Measurements from ENCODE around the gene TMEM179.

Gene TMEM179

DNA sequence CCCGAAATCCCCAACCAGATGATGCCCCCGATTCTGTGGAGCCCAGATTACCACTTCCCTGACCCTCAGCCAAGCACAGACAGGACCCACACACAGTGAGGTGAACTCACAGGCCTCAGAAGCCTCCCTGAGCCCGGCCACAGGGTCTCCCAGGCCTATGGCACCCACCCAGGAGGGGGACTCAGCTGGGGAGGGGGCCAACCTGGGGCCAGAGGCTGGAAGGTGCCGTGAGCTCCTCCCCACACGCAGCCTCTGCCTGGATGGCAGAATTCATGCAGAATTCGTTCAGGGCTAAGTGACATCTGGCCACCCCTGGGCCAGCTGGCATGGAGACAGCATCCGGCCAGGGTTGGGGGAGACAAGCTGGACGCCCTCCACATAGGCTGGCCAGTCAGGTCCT is 11.8 kb downstream of the TMEM179 start:
- TF ChIP-seq, protein P1, sequence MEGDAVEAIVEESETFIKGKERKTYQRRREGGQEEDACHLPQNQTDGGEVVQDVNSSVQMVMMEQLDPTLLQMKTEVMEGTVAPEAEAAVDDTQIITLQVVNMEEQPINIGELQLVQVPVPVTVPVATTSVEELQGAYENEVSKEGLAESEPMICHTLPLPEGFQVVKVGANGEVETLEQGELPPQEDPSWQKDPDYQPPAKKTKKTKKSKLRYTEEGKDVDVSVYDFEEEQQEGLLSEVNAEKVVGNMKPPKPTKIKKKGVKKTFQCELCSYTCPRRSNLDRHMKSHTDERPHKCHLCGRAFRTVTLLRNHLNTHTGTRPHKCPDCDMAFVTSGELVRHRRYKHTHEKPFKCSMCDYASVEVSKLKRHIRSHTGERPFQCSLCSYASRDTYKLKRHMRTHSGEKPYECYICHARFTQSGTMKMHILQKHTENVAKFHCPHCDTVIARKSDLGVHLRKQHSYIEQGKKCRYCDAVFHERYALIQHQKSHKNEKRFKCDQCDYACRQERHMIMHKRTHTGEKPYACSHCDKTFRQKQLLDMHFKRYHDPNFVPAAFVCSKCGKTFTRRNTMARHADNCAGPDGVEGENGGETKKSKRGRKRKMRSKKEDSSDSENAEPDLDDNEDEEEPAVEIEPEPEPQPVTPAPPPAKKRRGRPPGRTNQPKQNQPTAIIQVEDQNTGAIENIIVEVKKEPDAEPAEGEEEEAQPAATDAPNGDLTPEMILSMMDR (IDR thresholded peaks at IDR 0.05; ENCODE audit: low read depth, low read length) = no peak
- H3K4me3 ChIP-seq (ENCODE audit: low read depth, low read length) = no peak overlapping the region

DNA sequence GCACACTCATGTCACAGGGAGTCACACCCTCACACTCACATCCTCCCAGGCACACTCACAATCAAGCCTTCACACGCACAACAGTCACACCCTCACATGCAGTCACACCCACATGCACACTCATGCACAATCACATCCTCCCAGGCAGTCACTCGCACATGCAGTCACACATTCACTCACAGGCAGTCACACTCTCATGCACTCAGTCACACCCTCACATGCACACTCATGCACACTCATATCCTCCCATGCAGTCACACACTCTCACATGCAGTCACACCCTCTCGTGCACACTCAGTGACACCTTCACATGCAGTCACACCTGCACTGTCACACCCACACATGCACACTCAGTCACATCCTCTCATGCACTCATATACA is 12.3 kb downstream of the TMEM179 start:
- H3K4me3 ChIP-seq (ENCODE audit: low read depth, low read length) = no peak overlapping the region
- TF ChIP-seq, protein P1 (IDR thresholded peaks at IDR 0.05; ENCODE audit: low read depth, low read length) = no peak

DNA sequence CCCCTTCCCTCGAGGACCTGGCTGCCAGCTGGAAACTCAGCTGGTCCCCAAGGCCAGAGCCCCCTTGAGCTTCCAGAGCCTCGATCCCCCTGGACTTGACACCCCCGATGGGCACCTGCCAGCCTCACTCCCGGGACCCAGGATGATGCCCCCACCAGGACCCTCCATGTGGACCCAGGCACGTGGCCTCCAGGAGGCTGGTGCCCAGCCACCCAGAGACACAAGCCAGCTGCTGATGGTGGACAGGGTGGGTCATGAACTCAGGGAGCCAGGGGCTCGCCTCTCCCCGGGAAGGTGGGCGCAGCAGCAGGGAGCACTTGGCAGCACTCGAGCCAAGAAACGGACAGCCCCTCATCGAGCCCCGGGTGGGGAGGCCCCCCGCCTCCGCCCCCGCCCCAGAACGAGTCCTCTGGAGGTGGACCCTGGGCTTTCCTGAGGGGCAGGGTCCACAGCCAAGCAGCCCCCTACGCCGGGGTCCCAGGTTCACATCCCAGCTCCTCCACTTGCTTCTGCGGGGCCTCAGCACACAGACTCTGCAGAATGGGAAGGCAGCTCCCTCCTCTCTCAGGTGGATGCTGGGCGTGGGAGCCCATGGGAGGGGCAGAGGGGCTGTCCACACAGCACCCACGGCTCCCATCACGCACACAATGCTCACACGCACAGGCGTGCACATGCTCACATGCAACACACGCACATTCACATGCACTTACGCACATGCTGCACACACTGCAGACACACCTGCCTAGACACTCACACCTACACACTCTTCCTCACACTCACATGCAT is 12.9 kb downstream of the TMEM179 start:
- TF ChIP-seq, protein P1 (IDR thresholded peaks at IDR 0.05; ENCODE audit: low read depth, low read length) = no peak
- no peak overlapping the region for H3K4me3 ChIP-seq (ENCODE audit: low read depth, low read length)

DNA sequence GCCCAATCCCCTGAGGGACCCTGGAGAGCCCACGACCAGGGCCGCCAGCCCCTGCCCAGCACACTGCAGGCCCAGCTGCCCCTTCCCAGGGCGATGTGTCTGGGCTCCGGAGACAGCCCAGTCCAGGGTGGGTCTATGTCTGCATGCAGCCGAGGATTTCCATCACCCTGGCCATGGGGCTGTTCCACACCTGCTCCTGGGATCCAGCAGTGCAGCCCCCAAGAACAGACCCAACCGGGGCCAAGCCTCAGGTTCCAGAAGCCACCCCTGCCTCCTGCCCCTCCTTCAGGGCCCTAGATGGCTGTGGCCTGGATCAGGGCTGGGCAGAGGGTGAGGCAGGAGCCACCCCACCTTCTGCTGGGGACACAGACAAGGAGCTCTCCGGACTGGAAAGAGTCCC is 13.5 kb downstream of the TMEM179 start:
- H3K4me3 ChIP-seq (ENCODE audit: low read depth, low read length) = no peak overlapping the region; the same call in 1 of the 2 replicates
- TF ChIP-seq, protein P1 (IDR thresholded peaks at IDR 0.05; ENCODE audit: low read depth, low read length) = no peak

DNA sequence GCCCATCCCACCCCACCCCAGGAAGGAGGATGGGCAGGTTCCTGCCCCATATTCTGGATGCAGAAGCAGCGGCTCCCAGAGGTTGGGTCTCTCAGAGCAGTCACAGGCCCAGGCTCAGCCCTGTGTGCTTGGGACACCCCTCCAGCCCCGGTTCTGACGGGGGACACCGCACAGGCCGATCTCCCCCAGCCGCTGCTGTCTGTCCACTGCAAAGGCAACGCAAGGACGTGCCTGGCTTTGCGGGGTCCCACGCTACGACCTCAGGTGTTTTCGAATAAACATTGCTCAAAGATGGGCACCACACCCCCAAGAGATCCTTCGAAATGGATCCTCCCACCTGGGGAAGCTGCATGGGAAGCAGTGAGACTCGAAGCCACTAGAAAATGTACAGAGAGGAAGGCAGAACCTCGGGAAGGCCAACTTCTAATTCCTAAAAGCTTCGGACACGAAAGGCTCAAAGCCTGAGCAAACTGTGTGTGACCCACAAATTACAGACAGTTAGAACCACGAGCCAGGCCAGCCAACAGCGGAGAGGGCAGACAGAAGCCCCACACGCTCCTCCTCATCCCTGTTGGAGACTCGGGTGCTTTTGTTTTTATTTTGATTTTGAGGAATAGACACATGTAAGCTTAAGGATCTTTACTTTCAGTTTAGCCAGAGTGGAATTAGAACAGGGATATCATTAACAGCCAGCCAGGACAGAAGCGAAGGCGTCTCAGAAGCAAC is 14.2 kb downstream of the TMEM179 start:
- peak overlapping the region; percentile 26 for H3K4me3 ChIP-seq (ENCODE audit: low read depth, low read length)
- TF ChIP-seq, protein P1 (IDR thresholded peaks at IDR 0.05; ENCODE audit: low read depth, low read length) = no peak

DNA sequence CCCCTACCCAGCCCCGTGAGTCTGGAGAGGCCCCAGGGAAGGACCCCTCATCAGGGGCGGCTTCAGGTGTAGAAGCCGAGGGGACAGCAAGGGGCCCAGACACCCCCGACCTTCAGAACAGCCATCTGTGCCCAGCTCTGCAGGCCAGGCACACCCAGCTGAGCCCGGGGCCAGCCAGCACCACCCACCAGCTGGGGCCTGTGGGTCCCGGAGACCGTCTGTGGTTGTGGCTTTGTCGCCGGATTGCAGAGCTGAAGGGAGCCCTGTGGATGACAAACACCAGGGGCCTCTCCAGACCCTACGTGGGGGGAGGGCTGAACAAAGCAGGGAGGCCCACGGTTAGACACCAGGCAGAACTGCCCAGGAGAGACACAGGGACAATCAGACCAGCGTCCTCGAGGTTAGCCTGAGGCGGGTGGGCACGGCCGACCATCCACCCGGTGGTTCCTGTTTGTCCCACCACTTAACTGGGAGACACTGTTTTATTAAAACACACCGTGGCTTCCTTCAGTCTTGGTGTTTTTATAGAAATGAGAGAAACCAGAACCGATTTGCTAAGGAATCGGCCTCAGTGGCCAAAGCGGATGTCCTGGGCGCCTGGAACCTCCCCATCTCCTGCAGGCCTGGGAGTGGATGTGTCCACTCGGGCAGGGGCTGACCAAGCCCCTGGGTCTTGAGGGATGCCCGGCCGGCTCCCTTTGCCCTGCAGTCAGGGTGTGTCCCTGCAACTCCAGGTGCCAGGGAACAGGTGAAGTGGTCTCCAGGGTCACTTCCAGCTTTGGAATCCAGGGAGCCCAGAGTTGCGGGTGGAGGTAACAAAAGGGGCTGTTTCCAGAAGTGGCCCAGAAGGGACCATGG is 15.0 kb downstream of the TMEM179 start:
- TF ChIP-seq, protein P1 (IDR thresholded peaks at IDR 0.05; ENCODE audit: low read depth, low read length) = no peak
- H3K4me3 ChIP-seq (ENCODE audit: low read depth, low read length) = no peak overlapping the region
